Measurements from ENCODE around the gene LILRA2. TPM values are rescaled to one million over a fixed set of nuclear protein-coding genes. Genes with fewer than 3 reads are reported as not detected.
"Not testable (repeated sequence)": the region's sequence is repeated elsewhere in the genome, so short reads cannot be mapped to it uniquely, and the experiment has no call there.

The LILRA2 gene
- total and polyA plus RNA-seq, 2 of the 8 experiments (the other 6 are each of a cell fraction or from before 2014, with no cell fraction given), result not detected

- H3K18ac ChIP-seq (ENCODE audit: extremely low read depth, low read length); H3K9ac ChIP-seq (replicated peaks in 1 of 4; ENCODE audit: extremely low read depth in 1 of 4, low read depth in 3 of 4, low read length in 3 of 4); H3K23me2 ChIP-seq (ENCODE audit: low read depth, low read length); H3K4me3 ChIP-seq (ENCODE audit: extremely low read depth in 1 of 4, insufficient read depth in 2 of 4, low read depth in 3 of 4, low read length in 4 of 4); H3K14ac ChIP-seq (ENCODE audit: insufficient read length); H2AFZ ChIP-seq (ENCODE audit: low read length); H3K79me2 ChIP-seq (ENCODE audit: control insufficient read depth in 1 of 2, insufficient read depth in 2 of 2, low read length in 2 of 2); H4K8ac ChIP-seq (ENCODE audit: extremely low read depth, insufficient read depth, low read length); H3K4ac ChIP-seq (replicated peaks; ENCODE audit: insufficient read length, low read depth, low read length); H4K91ac ChIP-seq (replicated peaks; ENCODE audit: insufficient read length, low read length); H3K27ac ChIP-seq (ENCODE audit: low read depth, low read length); POLR2A ChIA-PET (ENCODE audit: partially characterized antibody); H4K5ac ChIP-seq (ENCODE audit: insufficient read length, low read depth, low read length); H2BK5ac ChIP-seq (ENCODE audit: low read depth, low read length); H3K79me1 ChIP-seq (ENCODE audit: low read depth, low read length); H3K36me3 ChIP-seq (ENCODE audit: control insufficient read depth in 2 of 4, insufficient read depth in 4 of 4, low read length in 3 of 4); CTCF ChIA-PET (ENCODE audit: partially characterized antibody); H3K23ac ChIP-seq (ENCODE audit: insufficient read length); H3K4me2 ChIP-seq (ENCODE audit: insufficient read depth in 1 of 2, low read depth in 2 of 2, low read length in 2 of 2); DNase-seq (ENCODE audit: low read depth in 1 of 2, low spot score in 2 of 2); H3K27me3 ChIP-seq (replicated peaks in 1 of 4; ENCODE audit: control insufficient read depth in 3 of 4, extremely low read depth in 1 of 4, insufficient read depth in 3 of 4, low read length in 3 of 4); H2AK5ac ChIP-seq (ENCODE audit: low read depth, low read length); H3K56ac ChIP-seq (replicated peaks; ENCODE audit: insufficient read length, low read depth, low read length); H3K4me1 ChIP-seq (replicated peaks in 1 of 4; ENCODE audit: control insufficient read depth in 3 of 4, insufficient read depth in 4 of 4, low read length in 3 of 4); FAIRE-seq; H2BK15ac ChIP-seq (ENCODE audit: low read length); H4K20me1 ChIP-seq (replicated peaks in 1 of 2; ENCODE audit: control insufficient read depth in 1 of 2, insufficient read depth in 2 of 2, low read length in 2 of 2); H2BK12ac ChIP-seq (ENCODE audit: low read depth, low read length); H2BK120ac ChIP-seq (replicated peaks; ENCODE audit: low read depth, low read length); H2BK20ac ChIP-seq (ENCODE audit: low read length): not testable (repeated sequence)
- 78% methylated on average over 23 of the region's 23 CpGs; no CpG with 5 or more reads in 1 of the 2 experiments for WGBS, 2 experiments (ENCODE audit: extremely low coverage in 1 of 2, insufficient coverage in 1 of 2, insufficient read length in 1 of 2, insufficient replicate concordance in 2 of 2, low coverage in 1 of 2, low lambda C conversion rate in 2 of 2, missing lambda C conversion rate in 1 of 2)
- peaks cover 52 to 97% of the 10 kb centered on the region in 2 experiments for H3K9me3 ChIP-seq (ENCODE audit: insufficient read depth in 2 of 2, low read depth in 1 of 2, low read length in 1 of 2)
Measured at GRCh38 chr19:54631489-54632337, 58.1 kb downstream of the LILRA2 start.

GRCh38 chr19:54632517-54632916 lies 58.9 kb downstream of the LILRA2 start:
- H3K27me3 ChIP-seq (replicated peaks in 1 of 4; ENCODE audit: control insufficient read depth in 3 of 4, extremely low read depth in 1 of 4, insufficient read depth in 3 of 4, low read length in 3 of 4); DNase-seq (ENCODE audit: low read depth in 1 of 2, low spot score in 2 of 2); H2BK120ac ChIP-seq (replicated peaks; ENCODE audit: low read depth, low read length); H2BK12ac ChIP-seq (ENCODE audit: low read depth, low read length); H3K36me3 ChIP-seq (ENCODE audit: control insufficient read depth in 2 of 4, insufficient read depth in 4 of 4, low read length in 3 of 4); H3K23me2 ChIP-seq (ENCODE audit: low read depth, low read length); H3K79me1 ChIP-seq (ENCODE audit: low read depth, low read length); H3K18ac ChIP-seq (ENCODE audit: extremely low read depth, low read length); H3K56ac ChIP-seq (replicated peaks; ENCODE audit: insufficient read length, low read depth, low read length); H3K4ac ChIP-seq (replicated peaks; ENCODE audit: insufficient read length, low read depth, low read length); H4K20me1 ChIP-seq (replicated peaks in 1 of 2; ENCODE audit: control insufficient read depth in 1 of 2, insufficient read depth in 2 of 2, low read length in 2 of 2); H3K79me2 ChIP-seq (ENCODE audit: control insufficient read depth in 1 of 2, insufficient read depth in 2 of 2, low read length in 2 of 2); H3K4me2 ChIP-seq (ENCODE audit: insufficient read depth in 1 of 2, low read depth in 2 of 2, low read length in 2 of 2); H2AFZ ChIP-seq (ENCODE audit: low read length); POLR2A ChIA-PET (ENCODE audit: partially characterized antibody); H4K8ac ChIP-seq (ENCODE audit: extremely low read depth, insufficient read depth, low read length); H3K4me3 ChIP-seq (ENCODE audit: extremely low read depth in 1 of 4, insufficient read depth in 2 of 4, low read depth in 3 of 4, low read length in 4 of 4); CTCF ChIA-PET (ENCODE audit: partially characterized antibody); H2BK5ac ChIP-seq (ENCODE audit: low read depth, low read length); H2BK20ac ChIP-seq (ENCODE audit: low read length); H3K9ac ChIP-seq (replicated peaks in 1 of 4; ENCODE audit: extremely low read depth in 1 of 4, low read depth in 3 of 4, low read length in 3 of 4); H2BK15ac ChIP-seq (ENCODE audit: low read length); H3K27ac ChIP-seq (ENCODE audit: low read depth, low read length); FAIRE-seq; H4K91ac ChIP-seq (replicated peaks; ENCODE audit: insufficient read length, low read length); H2AK5ac ChIP-seq (ENCODE audit: low read depth, low read length); H3K23ac ChIP-seq (ENCODE audit: insufficient read length); H4K5ac ChIP-seq (ENCODE audit: insufficient read length, low read depth, low read length); H3K14ac ChIP-seq (ENCODE audit: insufficient read length); H3K4me1 ChIP-seq (replicated peaks in 1 of 4; ENCODE audit: control insufficient read depth in 3 of 4, insufficient read depth in 4 of 4, low read length in 3 of 4): not testable (repeated sequence)
- H3K9me3 ChIP-seq (ENCODE audit: insufficient read depth in 2 of 2, low read depth in 1 of 2, low read length in 1 of 2), result peaks cover 45 to 96% of the 10 kb centered on the region in 2 experiments
- WGBS, 2 experiments (ENCODE audit: extremely low coverage in 1 of 2, insufficient coverage in 1 of 2, insufficient read length in 1 of 2, insufficient replicate concordance in 2 of 2, low coverage in 1 of 2, low lambda C conversion rate in 2 of 2, missing lambda C conversion rate in 1 of 2), result 70% methylated on average over 12 of the region's 16 CpGs; no CpG with 5 or more reads in 1 of the 2 experiments

Data from H1 (cell line).